C1 segment of cervical spinal cord (tissue), 14 donors: ENCODE results near the gene SPSB1.

Experiments used
- DNase-seq, 14 donors: peaks; one replicate each; lab custom pipeline; 2025; lab: John Stamatoyannopoulos, UW

The SPSB1 gene

GRCh38 chr1:9363061-9363471 is 70.4 kb downstream of the SPSB1 start:
- DNase-seq, result peak in 10 of 14 donors; percentile 40 to 79 (median 59)

- no peak for DNase-seq
Measured at GRCh38 chr1:9366298-9366697, 73.6 kb downstream of the SPSB1 start.

GRCh38 chr1:9366943-9367780 is 74.5 kb downstream of the SPSB1 start:
- DNase-seq, result no peak

- DNase-seq, result no peak
Measured at GRCh38 chr1:9367806-9368205, 75.1 kb downstream of the SPSB1 start.

- DNase-seq, result no peak
Measured at GRCh38 chr1:9368356-9368755, 75.7 kb downstream of the SPSB1 start.

GRCh38 chr1:9369964-9370788 is 77.5 kb downstream of the SPSB1 start:
- DNase-seq, result no peak

GRCh38 chr1:9371391-9371935 is 78.8 kb downstream of the SPSB1 start:
- no peak for DNase-seq

GRCh38 chr1:9371951-9372350 is 79.3 kb downstream of the SPSB1 start:
- no peak for DNase-seq

GRCh38 chr1:9373619-9374018 is 80.9 kb downstream of the SPSB1 start:
- DNase-seq, result no peak

GRCh38 chr1:9374748-9375341 is 82.2 kb downstream of the SPSB1 start:
- no peak for DNase-seq

- peak in 2 of 14 donors; percentile 19 to 40 for DNase-seq
Measured at GRCh38 chr1:9375912-9376311, 83.2 kb downstream of the SPSB1 start.

- no peak for DNase-seq
Measured at GRCh38 chr1:9376430-9376829, 83.7 kb downstream of the SPSB1 start.

GRCh38 chr1:9376886-9377333 is 84.2 kb downstream of the SPSB1 start:
- DNase-seq, result peak in 3 of 14 donors; percentile 14 to 38 (median 18)

GRCh38 chr1:9378801-9379200 is 86.1 kb downstream of the SPSB1 start:
- no peak for DNase-seq

- no peak for DNase-seq
Measured at GRCh38 chr1:9380711-9381110, 88.0 kb downstream of the SPSB1 start.

- no peak for DNase-seq
Measured at GRCh38 chr1:9382643-9383491, 90.2 kb downstream of the SPSB1 start.

- peak in 3 of 14 donors; percentile 24 to 50 (median 38) for DNase-seq
Measured at GRCh38 chr1:9384128-9384527, 91.4 kb downstream of the SPSB1 start.

GRCh38 chr1:9384751-9385245 is 92.1 kb downstream of the SPSB1 start:
- DNase-seq, result peak in 10 of 14 donors; percentile 11 to 60 (median 34)

- peak in 1 of 14 donors; percentile 39 for DNase-seq
Measured at GRCh38 chr1:9385392-9385791, 92.7 kb downstream of the SPSB1 start.

GRCh38 chr1:9385801-9386573 is 93.3 kb downstream of the SPSB1 start:
- DNase-seq, result peak in 1 of 14 donors; percentile 39
